Ascending aorta (tissue), 2 donors: ENCODE data around the gene CSNK1G2. TPM values are rescaled to one million over a fixed set of nuclear protein-coding genes. Genes with fewer than 3 reads are reported as not detected.

Source experiments
- DNase-seq, 2 donors: peaks; one replicate each; pipeline ENCODE4 v3.0.0-alpha.2; 2019; ENCODE audit warnings: low spot score in 2 of 2
- H3K27ac ChIP-seq, 2 donors: fragments of 200-600 bp; sonication (generic); one replicate each; pipeline ENCODE4 v1.5.1; 2016 to 2017; ENCODE audit warnings: mild to moderate bottlenecking in 1 of 2
- H3K27me3 ChIP-seq: fragments of 200-600 bp; sonication (generic); one replicate; pipeline ENCODE4 v1.5.1; 2017
- H3K36me3 ChIP-seq, 2 donors: fragments of 200-600 bp; sonication (generic); one replicate each; pipeline ENCODE4 v1.5.1; 2016
- H3K4me1 ChIP-seq, 2 donors: fragments of 200-600 bp; sonication (generic); one replicate each; pipeline ENCODE4 v1.5.1; 2016 to 2017; ENCODE audit warnings: mild to moderate bottlenecking in 1 of 2
- H3K4me3 ChIP-seq, 2 donors: fragments of 200-600 bp; sonication (generic); one replicate each; pipeline ENCODE4 v1.5.1; 2016 to 2017; ENCODE audit warnings: mild to moderate bottlenecking in 1 of 2
- H3K9me3 ChIP-seq, 2 donors: fragments of 200-600 bp; sonication (generic); one replicate each; pipeline ENCODE4 v1.5.1; 2016
- CTCF ChIP-seq, 3 experiments: fragments of 200-600 bp in 2 of 3; fragments of 450-650 bp in 1 of 3; sonication (generic) in 2 of 3; IDR thresholded peaks; one replicate each; pipeline ENCODE4 v1.5.1; 2016 to 2019; ENCODE audit warnings: antibody characterized with exemption in 3 of 3, mild to moderate bottlenecking in 1 of 3, moderate library complexity in 1 of 3
- intact Hi-C: fragments of 100-400 bp; cut with DNase I; formaldehyde crosslinking; loops from one replicate; pipeline ENCODE4 v1.15.1; 2023
- total RNA-seq: library from RNA; depleted of rRNA; stranded (reverse); fragments of >200 nt; gene quantifications from one replicate; pipeline ENCODE4 v1.1.0, GENCODE V29; 2016

Gene CSNK1G2
- total RNA-seq, 1 donor from 2014 or later, result 79.6 TPM

DNA sequence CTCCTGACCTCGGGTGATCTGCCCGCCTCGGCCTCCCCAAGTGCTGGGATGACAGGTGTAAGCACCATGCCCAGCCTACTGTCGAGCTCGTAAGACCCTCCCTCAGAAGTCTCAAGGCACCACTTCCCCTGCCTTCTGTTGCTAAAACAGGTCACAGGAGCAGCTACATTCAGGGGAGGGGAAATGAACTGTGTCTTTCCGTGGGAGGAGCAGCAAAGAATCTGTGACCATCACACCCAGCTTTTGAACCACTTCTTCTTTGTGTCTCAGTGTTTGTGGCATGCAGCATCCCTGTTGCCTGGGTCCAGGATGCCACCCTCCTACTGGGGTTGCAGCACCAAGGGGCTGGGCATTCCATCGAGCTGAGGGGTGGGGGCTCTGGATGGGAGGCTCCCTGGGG lies 7.7 kb upstream of the CSNK1G2 start:
- intact Hi-C loops, result no loop called here
- no peak for TF ChIP-seq CTCF (IDR thresholded peaks at IDR 0.05)
- H3K9me3 ChIP-seq, result no peaks in the 10 kb centered on the region
- H3K27me3 ChIP-seq, result no peaks in the 10 kb centered on the region
- no peak for DNase-seq
- H3K4me3 ChIP-seq, result no peak overlapping the region
- H3K36me3 ChIP-seq, result no peaks in the 10 kb centered on the region
- no peak overlapping the region for H3K27ac ChIP-seq
- H3K4me1 ChIP-seq, result peaks cover 3 to 9% of the 10 kb centered on the region in 2 donors

- H3K36me3 ChIP-seq, result no peaks in the 10 kb centered on the region
- peaks cover 3 to 9% of the 10 kb centered on the region in 2 donors for H3K4me1 ChIP-seq
- H3K27ac ChIP-seq, result no peak overlapping the region
- no peaks in the 10 kb centered on the region for H3K9me3 ChIP-seq
- intact Hi-C loops, result no loop called here
- H3K27me3 ChIP-seq, result no peaks in the 10 kb centered on the region
- no peak for TF ChIP-seq CTCF (IDR thresholded peaks at IDR 0.05)
- DNase-seq, result no peak
- no peak overlapping the region for H3K4me3 ChIP-seq
These were observed 7.0 kb upstream of the CSNK1G2 start for GRCh38 chr19:1933942-1934341.

- H3K4me3 ChIP-seq, result no peak overlapping the region
- H3K9me3 ChIP-seq, result no peaks in the 10 kb centered on the region
- no peak for DNase-seq
- intact Hi-C loops, result no loop called here
- H3K36me3 ChIP-seq, result no peaks in the 10 kb centered on the region
- H3K4me1 ChIP-seq, result peaks cover 4 to 5% of the 10 kb centered on the region in 2 donors
- H3K27ac ChIP-seq, result no peak overlapping the region
- no peak for TF ChIP-seq CTCF (IDR thresholded peaks at IDR 0.05)
- H3K27me3 ChIP-seq, result no peaks in the 10 kb centered on the region
These were observed 5.3 kb upstream of the CSNK1G2 start for GRCh38 chr19:1935484-1936208.

DNA sequence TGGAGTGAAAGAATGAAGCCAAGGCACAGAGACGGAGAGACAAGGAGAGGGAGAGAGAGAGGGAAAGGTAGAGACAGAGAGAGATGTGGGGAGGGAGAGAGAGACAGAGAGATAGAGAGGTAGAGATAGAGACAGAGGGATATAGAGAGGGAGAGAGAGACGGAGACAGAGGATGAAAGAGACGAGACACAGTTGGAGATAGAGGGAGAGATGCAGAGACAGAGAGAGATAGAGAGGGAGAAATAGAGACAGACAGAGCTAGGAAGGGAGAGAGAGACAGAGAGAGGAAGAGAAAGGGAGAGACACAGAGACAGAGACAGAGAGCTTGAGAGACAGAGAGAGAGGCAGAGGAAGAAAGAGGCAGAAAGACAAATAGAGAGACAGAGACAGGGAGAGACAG lies 4.5 kb upstream of the CSNK1G2 start:
- no peaks in the 10 kb centered on the region for H3K27me3 ChIP-seq
- no peak for TF ChIP-seq CTCF (IDR thresholded peaks at IDR 0.05)
- H3K27ac ChIP-seq, result no peak overlapping the region
- no peak for DNase-seq
- peaks cover 4 to 5% of the 10 kb centered on the region in 2 donors for H3K4me1 ChIP-seq
- no peaks in the 10 kb centered on the region for H3K9me3 ChIP-seq
- H3K36me3 ChIP-seq, result no peaks in the 10 kb centered on the region
- intact Hi-C loops, result no loop called here
- H3K4me3 ChIP-seq, result no peak overlapping the region

DNA sequence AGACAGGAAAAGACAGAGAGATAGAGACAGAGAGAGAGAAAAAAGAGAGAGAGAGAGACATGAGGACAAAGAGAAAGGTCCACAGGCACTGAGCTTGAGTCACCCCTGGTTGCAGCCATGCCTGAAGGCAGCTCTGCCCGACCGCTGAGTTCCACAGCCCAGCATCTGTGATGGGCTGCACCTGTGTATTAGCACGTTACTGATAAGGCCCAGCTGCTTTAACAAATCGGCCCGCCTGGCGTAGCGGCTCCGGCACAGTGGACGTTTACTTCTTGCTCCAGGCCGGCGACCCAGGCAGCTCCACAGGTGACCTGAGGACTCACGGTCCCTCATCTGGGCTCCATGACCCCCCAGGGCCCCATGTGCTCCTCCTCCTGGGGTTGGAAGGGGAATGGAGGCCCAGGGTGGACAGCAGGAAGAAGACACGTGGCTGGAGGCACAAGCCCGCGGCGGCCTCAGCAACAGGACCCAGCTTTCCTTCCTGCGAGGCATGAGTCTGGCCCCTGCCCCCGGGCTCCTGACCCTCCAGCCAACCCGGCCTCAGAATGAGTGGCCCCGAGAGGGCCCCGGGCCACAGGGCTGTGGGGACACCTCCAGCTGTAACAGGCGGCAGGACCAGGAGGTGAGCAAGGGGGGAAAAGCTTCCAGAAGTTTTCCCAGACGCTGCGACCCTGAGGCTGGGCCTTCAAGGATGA lies 3.9 kb upstream of the CSNK1G2 start:
- no peak for DNase-seq
- no peak for TF ChIP-seq CTCF (IDR thresholded peaks at IDR 0.05)
- Histone ChIP-seq H3K36me3 (no peaks in the 10 kb centered on the region), H3K27me3 (no peaks in the 10 kb centered on the region), H3K4me1 (peaks cover 4 to 5% of the 10 kb centered on the region in 2 donors), H3K27ac (no peak overlapping the region), H3K4me3 (no peak overlapping the region), H3K9me3 (no peaks in the 10 kb centered on the region)
- intact Hi-C loops, result no loop called here
